ENCODE measurements around the gene PKMYT1. TPM values are rescaled to one million over a fixed set of nuclear protein-coding genes. Genes with fewer than 3 reads are reported as not detected.

Gene PKMYT1
- total RNA-seq, 2 experiments from 2014 or later = 104 to 195 TPM

- Histone ChIP-seq H3K36me3 (ENCODE audit: insufficient read depth, low read length) (peaks cover 16% of the 10 kb centered on the region), H3K4me1 (ENCODE audit: insufficient read depth, low read length, poor library complexity, severe bottlenecking) (peaks cover 21% of the 10 kb centered on the region), H3K4me2 (ENCODE audit: low read length) (no peak overlapping the region), H3K27ac (ENCODE audit: low read depth, low read length, poor library complexity, severe bottlenecking) (no peak overlapping the region), H4K20me1 (ENCODE audit: insufficient read depth, low read length) (no peaks in the 10 kb centered on the region; the same call in 1 of the 2 replicates), H2AFZ (ENCODE audit: low read length) (no peak overlapping the region), H3K9me2 (ENCODE audit: insufficient read depth, low read length) (no peaks in the 10 kb centered on the region), H3K4me3 (ENCODE audit: low read depth, low read length, poor library complexity, severe bottlenecking) (no peak overlapping the region), H3K9me3 (ENCODE audit: low read length) (no peaks in the 10 kb centered on the region), H3K79me2 (ENCODE audit: insufficient read depth, low read depth, low read length) (no peaks in the 10 kb centered on the region)
- CTCF ChIA-PET (ENCODE audit: unreplicated experiment) = interaction anchor here (0.6 to 1.6 kb wide), 5 partner anchors 11 to 275 kb away, joined by 4 to 12 read pairs (median 5); partner anchors contain the start of gene SRRM2
- intact Hi-C loops (cut with micrococcal nuclease; ENCODE audit: unreplicated experiment) = no loop called here
- DNase-seq (ENCODE audit: low spot score) = no peak
- POLR2A ChIA-PET = interaction anchor here (0.6 to 1.1 kb wide), 2 partner anchors 8 to 108 kb away, joined by 3 read pairs; no protein-coding TSS in a partner anchor
- TF ChIP-seq, protein P1, sequence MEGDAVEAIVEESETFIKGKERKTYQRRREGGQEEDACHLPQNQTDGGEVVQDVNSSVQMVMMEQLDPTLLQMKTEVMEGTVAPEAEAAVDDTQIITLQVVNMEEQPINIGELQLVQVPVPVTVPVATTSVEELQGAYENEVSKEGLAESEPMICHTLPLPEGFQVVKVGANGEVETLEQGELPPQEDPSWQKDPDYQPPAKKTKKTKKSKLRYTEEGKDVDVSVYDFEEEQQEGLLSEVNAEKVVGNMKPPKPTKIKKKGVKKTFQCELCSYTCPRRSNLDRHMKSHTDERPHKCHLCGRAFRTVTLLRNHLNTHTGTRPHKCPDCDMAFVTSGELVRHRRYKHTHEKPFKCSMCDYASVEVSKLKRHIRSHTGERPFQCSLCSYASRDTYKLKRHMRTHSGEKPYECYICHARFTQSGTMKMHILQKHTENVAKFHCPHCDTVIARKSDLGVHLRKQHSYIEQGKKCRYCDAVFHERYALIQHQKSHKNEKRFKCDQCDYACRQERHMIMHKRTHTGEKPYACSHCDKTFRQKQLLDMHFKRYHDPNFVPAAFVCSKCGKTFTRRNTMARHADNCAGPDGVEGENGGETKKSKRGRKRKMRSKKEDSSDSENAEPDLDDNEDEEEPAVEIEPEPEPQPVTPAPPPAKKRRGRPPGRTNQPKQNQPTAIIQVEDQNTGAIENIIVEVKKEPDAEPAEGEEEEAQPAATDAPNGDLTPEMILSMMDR (conservative IDR thresholded peaks at IDR 0.05; ENCODE audit: low read length) = no peak
- TF ChIP-seq EZH2phosphoT487 (IDR thresholded peaks at IDR 0.05; ENCODE audit: borderline replicate concordance, low read depth, low read length) = no peak
- no TSS peak for BruUV-seq (replicated peaks)
These were observed 47.2 kb upstream of the PKMYT1 start for GRCh38 chr16:3027489-3027795.

- Histone ChIP-seq H3K27ac (ENCODE audit: low read depth, low read length, poor library complexity, severe bottlenecking) (no peak overlapping the region), H3K36me3 (ENCODE audit: insufficient read depth, low read length) (peaks cover 16% of the 10 kb centered on the region), H2AFZ (ENCODE audit: low read length) (no peak overlapping the region), H3K4me2 (ENCODE audit: low read length) (no peak overlapping the region), H3K4me1 (ENCODE audit: insufficient read depth, low read length, poor library complexity, severe bottlenecking) (peaks cover 27% of the 10 kb centered on the region), H3K9me3 (ENCODE audit: low read length) (no peaks in the 10 kb centered on the region), H3K9me2 (ENCODE audit: insufficient read depth, low read length) (no peaks in the 10 kb centered on the region), H3K4me3 (ENCODE audit: low read depth, low read length, poor library complexity, severe bottlenecking) (no peak overlapping the region), H3K79me2 (ENCODE audit: insufficient read depth, low read depth, low read length) (no peaks in the 10 kb centered on the region), H4K20me1 (ENCODE audit: insufficient read depth, low read length) (no peaks in the 10 kb centered on the region; the same call in 1 of the 2 replicates)
- no peak for DNase-seq (ENCODE audit: low spot score)
- no peak for TF ChIP-seq EZH2phosphoT487 (IDR thresholded peaks at IDR 0.05; ENCODE audit: borderline replicate concordance, low read depth, low read length)
- TF ChIP-seq, protein P1 (conservative IDR thresholded peaks at IDR 0.05; ENCODE audit: low read length) = no peak
- CTCF ChIA-PET (ENCODE audit: unreplicated experiment) = interaction anchor here (1.5 kb wide), 1 partner anchor 23 kb away, joined by 5 read pairs; no protein-coding TSS in a partner anchor
- POLR2A ChIA-PET = no interaction called here
- BruUV-seq (replicated peaks) = no TSS peak
- intact Hi-C loops (cut with micrococcal nuclease; ENCODE audit: unreplicated experiment) = no loop called here
These were observed 46.6 kb upstream of the PKMYT1 start for GRCh38 chr16:3026609-3027488.

DNA sequence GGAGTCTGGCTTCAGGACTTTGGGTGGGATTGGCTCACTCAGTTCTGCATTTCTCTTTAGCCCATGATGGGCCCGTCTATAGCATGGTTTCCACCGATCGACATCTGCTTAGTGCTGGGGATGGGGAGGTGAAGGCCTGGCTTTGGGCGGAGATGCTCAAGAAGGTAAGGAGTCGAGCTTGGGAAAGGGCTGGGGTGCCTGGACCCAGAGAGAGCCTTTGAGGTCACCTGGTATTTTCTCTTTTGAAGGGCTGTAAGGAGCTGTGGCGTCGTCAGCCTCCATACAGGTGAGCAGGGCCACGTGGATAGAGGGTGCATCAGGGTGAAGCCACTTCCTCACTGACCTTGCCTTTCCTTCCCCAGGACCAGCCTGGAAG is 45.7 kb upstream of the PKMYT1 start:
- Histone ChIP-seq H3K4me3 (ENCODE audit: low read depth, low read length, poor library complexity, severe bottlenecking) (no peak overlapping the region), H3K9me3 (ENCODE audit: low read length) (no peaks in the 10 kb centered on the region), H4K20me1 (ENCODE audit: insufficient read depth, low read length) (no peaks in the 10 kb centered on the region; the same call in 1 of the 2 replicates), H3K79me2 (ENCODE audit: insufficient read depth, low read depth, low read length) (no peaks in the 10 kb centered on the region), H3K9me2 (ENCODE audit: insufficient read depth, low read length) (no peaks in the 10 kb centered on the region), H3K4me1 (ENCODE audit: insufficient read depth, low read length, poor library complexity, severe bottlenecking) (peaks cover 35% of the 10 kb centered on the region), H3K4me2 (ENCODE audit: low read length) (no peak overlapping the region), H3K36me3 (ENCODE audit: insufficient read depth, low read length) (peaks cover 16% of the 10 kb centered on the region), H3K27ac (ENCODE audit: low read depth, low read length, poor library complexity, severe bottlenecking) (no peak overlapping the region), H2AFZ (ENCODE audit: low read length) (no peak overlapping the region)
- intact Hi-C loops (cut with micrococcal nuclease; ENCODE audit: unreplicated experiment) = no loop called here
- TSS peak; percentile 7 for BruUV-seq (replicated peaks)
- CTCF ChIA-PET (ENCODE audit: unreplicated experiment) = no interaction called here
- POLR2A ChIA-PET = no interaction called here
- TF ChIP-seq EZH2phosphoT487 (IDR thresholded peaks at IDR 0.05; ENCODE audit: borderline replicate concordance, low read depth, low read length) = no peak
- TF ChIP-seq, protein P1 (conservative IDR thresholded peaks at IDR 0.05; ENCODE audit: low read length) = no peak
- DNase-seq (ENCODE audit: low spot score) = no peak
